ENCODE measurements around the gene TEAD2. TPM values are rescaled to one million over a fixed set of nuclear protein-coding genes. Genes with fewer than 3 reads are reported as not detected.
A peak's percentile ranks its signal among the peaks of the same experiment; 100 is the strongest.
"Not testable (repeated sequence)": the region's sequence is repeated elsewhere in the genome, so short reads cannot be mapped to it uniquely, and the experiment has no call there.

Gene TEAD2
- total and polyA plus RNA-seq, 9 of the 15 experiments (the other 6 are each of a cell fraction or from before 2014, with no cell fraction given): 1.6 to 27.0 (median 13.9) TPM

- TF ChIP-seq ZNF639 (CRISPR knock-in tag; conservative IDR thresholded peaks at IDR 0.05 in 1 of 2, IDR thresholded peaks at IDR 0.05 in 1 of 2) (no peak), NEUROD1 (IDR thresholded peaks at IDR 0.05; ENCODE audit: borderline replicate concordance, low read depth, low read length, partially characterized antibody) (no peak), MBD2 (IDR thresholded peaks at IDR 0.05; ENCODE audit: borderline replicate concordance, low read depth) (peak; percentile 41; the same call in 1 of the 2 replicates), ZNF239 (CRISPR knock-in tag; IDR thresholded peaks at IDR 0.05) (no peak), PATZ1 (CRISPR knock-in tag; IDR thresholded peaks at IDR 0.05; ENCODE audit: borderline replicate concordance) (no peak)
Measured at GRCh38 chr19:49331616-49332055, 30.6 kb downstream of the TEAD2 start (continued).

- 61% methylated on average over 4 of the region's 4 CpGs for WGBS (ENCODE audit: insufficient coverage, low coverage, missing lambda C conversion rate)
- intact Hi-C loops (cut with micrococcal nuclease); H3K9ac ChIP-seq (ENCODE audit: insufficient read depth in 1 of 2, low read depth in 2 of 2, low read length in 2 of 2): not testable (repeated sequence)
Measured at GRCh38 chr19:49331187-49331586, 31.0 kb downstream of the TEAD2 start.

More at GRCh38 chr19:49331187-49331586, 31.0 kb downstream of the TEAD2 start:
- H3K36me3 ChIP-seq (ENCODE audit: control insufficient read depth, insufficient read depth, low read length); in situ Hi-C loops (cut with MboI); H3K79me2 ChIP-seq (ENCODE audit: control insufficient read depth, insufficient read depth, low read length); H3K27ac ChIP-seq (ENCODE audit: extremely low read depth, low read depth, low read length); ATAC-seq; H3K9me1 ChIP-seq (ENCODE audit: control insufficient read depth, insufficient read depth, low read length); H3K9me3 ChIP-seq (replicated peaks; ENCODE audit: control insufficient read depth, insufficient read depth, low read depth, low read length); DNase-seq (ENCODE audit: extremely low read depth in 1 of 4, low spot score in 3 of 4); CTCF ChIA-PET (ENCODE audit: low intra/inter-chr PET ratio); H3K4me3 ChIP-seq; POLR2A ChIA-PET; H3K27me3 ChIP-seq (ENCODE audit: control insufficient read depth in 2 of 2, insufficient read depth in 2 of 2, low read length in 2 of 2); BruUV-seq (replicated peaks); FAIRE-seq; H4K20me1 ChIP-seq (replicated peaks; ENCODE audit: control insufficient read depth, insufficient read depth, low read length): not testable (repeated sequence)
- peaks cover 21 to 40% of the 10 kb centered on the region in 2 experiments; a peak in 4 of 5 replicates for H3K4me1 ChIP-seq (replicated peaks in 1 of 2; ENCODE audit: control insufficient read depth in 2 of 2, insufficient read depth in 2 of 2, low read length in 2 of 2)
- H3K4me2 ChIP-seq (ENCODE audit: insufficient read depth, low read length): peak overlapping the region; percentile 11; the same call in 1 of the 2 replicates
- peak overlapping the region; percentile 86 for H2AFZ ChIP-seq (ENCODE audit: low read depth, low read length)
- TF ChIP-seq ZNF121 (CRISPR knock-in tag; conservative IDR thresholded peaks at IDR 0.05): peak; percentile 51; the same call in 1 of the 2 replicates

Measured in K562 (cell line).